Loucy (cell line): ENCODE data around the gene DNAH17.

ENCODE experiments used
- CTCF ChIP-seq: fragments of 200-600 bp; sonication (generic); conservative IDR thresholded peaks from 2 replicates; pipeline ENCODE4 v1.5.1; 2014; ENCODE audit warnings: mild to moderate bottlenecking, antibody characterized with exemption, low read length
- EZH2phosphoT487 ChIP-seq: fragments of 200-600 bp; IDR thresholded peaks from 2 replicates; pipeline ENCODE4 v1.6.1; 2018; ENCODE audit warnings: antibody characterized with exemption, mild to moderate bottlenecking, moderate library complexity, borderline replicate concordance

GRCh38 chr17:78426293-78426879 is 150.8 kb downstream of the DNAH17 start:
- TF ChIP-seq CTCF, result no peak
- TF ChIP-seq EZH2phosphoT487, result no peak
